GM12864 (cell line): ENCODE data around the gene ASCC1.
"Not testable (repeated sequence)": the region's sequence is repeated elsewhere in the genome, so short reads cannot be mapped to it uniquely, and the experiment has no call there.

Experiments
- DNase-seq: peaks from one replicate; pipeline ENCODE4 v3.0.0-alpha.2; 2011; ENCODE audit warnings: low read depth
- H3K4me3 ChIP-seq: 2 replicates; pipeline ENCODE4 v1.5.1; 2011; ENCODE audit warnings: mild to moderate bottlenecking, low read depth, low read length, control low read depth
- CTCF ChIP-seq: IDR thresholded peaks from 2 replicates; pipeline ENCODE4 v1.5.1; 2011; ENCODE audit warnings: low read depth, mild to moderate bottlenecking, moderate library complexity, low read length, control low read depth, inconsistent platforms; ENCODE audit errors: missing control alignments

Gene ASCC1

GRCh38 chr10:72110673-72111401 lies 105.2 kb downstream of the ASCC1 start:
- no peak overlapping the region for H3K4me3 ChIP-seq
- no peak for TF ChIP-seq CTCF
- DNase-seq: no peak

GRCh38 chr10:72109636-72110157 lies 106.4 kb downstream of the ASCC1 start:
- DNase-seq: no peak
- no peak for TF ChIP-seq CTCF

GRCh38 chr10:72108830-72109635 lies 107.0 kb downstream of the ASCC1 start:
- no peak for TF ChIP-seq CTCF
- H3K4me3 ChIP-seq: no peak overlapping the region
- DNase-seq: no peak

More at GRCh38 chr10:72109636-72110157, 106.4 kb downstream of the ASCC1 start:
- H3K4me3 ChIP-seq: no peak overlapping the region

GRCh38 chr10:72108004-72108370 lies 108.1 kb downstream of the ASCC1 start:
- DNase-seq, H3K4me3 ChIP-seq: not testable (repeated sequence)

- TF ChIP-seq CTCF: no peak
- H3K4me3 ChIP-seq: no peak overlapping the region
- no peak for DNase-seq
Observed at GRCh38 chr10:72107325-72108003, 108.6 kb downstream of the ASCC1 start.

- no peak overlapping the region for H3K4me3 ChIP-seq
- no peak for DNase-seq
- TF ChIP-seq CTCF: no peak
Observed at GRCh38 chr10:72106896-72107295, 109.2 kb downstream of the ASCC1 start.
